Upper lobe of left lung (tissue), 6 donors: ENCODE results near the gene EXTL2. TPM values are rescaled to one million over a fixed set of nuclear protein-coding genes. Genes with fewer than 3 reads are reported as not detected.

Source experiments
- ATAC-seq, 2 donors: fragments of 200-7000 bp; cut with Tn5 transposase; one replicate each; pipeline ENCODE4 v1.9.1; 2022; ENCODE audit warnings: mild to moderate bottlenecking in 2 of 2, moderate library complexity in 2 of 2; ENCODE audit not compliant: low FRiP score in 2 of 2
- DNase-seq, 2 donors: peaks; one replicate each; pipeline ENCODE4 v3.0.0-alpha.2; 2019 to 2020
- H3K27ac ChIP-seq, 4 donors: fragments of 200-600 bp; sonication (generic); one replicate each; pipeline ENCODE4 v1.5.1; 2016 to 2019
- H3K27me3 ChIP-seq, 4 donors: fragments of 200-600 bp; sonication (generic); one replicate each; pipeline ENCODE4 v1.5.1; 2017 to 2019
- H3K36me3 ChIP-seq, 4 donors: fragments of 200-600 bp; sonication (generic); one replicate each; pipeline ENCODE4 v1.5.1; 2016 to 2019
- H3K4me1 ChIP-seq, 4 donors: fragments of 200-600 bp; sonication (generic); one replicate each; pipeline ENCODE4 v1.5.1; 2018 to 2019
- H3K4me3 ChIP-seq, 4 donors: fragments of 200-600 bp; sonication (generic); one replicate each; pipeline ENCODE4 v1.5.1; 2017 to 2019; ENCODE audit warnings: mild to moderate bottlenecking in 2 of 4, moderate library complexity in 1 of 4
- H3K9me3 ChIP-seq, 4 donors: fragments of 200-600 bp; sonication (generic); one replicate each; pipeline ENCODE4 v1.5.1; 2018 to 2019
- CTCF ChIP-seq, 6 experiments: fragments of 450-650 bp in 4 of 6; fragments of 200-600 bp in 2 of 6; sonication (generic) in 2 of 6; IDR thresholded peaks; one replicate each; pipeline ENCODE4 v1.5.1; 2016 to 2019; ENCODE audit warnings: antibody characterized with exemption in 6 of 6
- EP300 ChIP-seq, 4 donors: sonication (generic); formaldehyde crosslinking; IDR thresholded peaks; one replicate each; pipeline ENCODE4 v1.5.1; 2017; ENCODE audit warnings: antibody characterized with exemption in 4 of 4, control low read depth in 2 of 4
- POLR2A ChIP-seq, 4 donors: fragments of 450-650 bp; IDR thresholded peaks; one replicate each; pipeline ENCODE4 v1.5.1; 2016 to 2017; ENCODE audit warnings: antibody characterized with exemption in 4 of 4, mild to moderate bottlenecking in 2 of 4
- POLR2AphosphoS5 ChIP-seq, 2 donors: sonication (generic); formaldehyde crosslinking; IDR thresholded peaks; one replicate each; pipeline ENCODE4 v1.5.1; 2017; ENCODE audit warnings: antibody characterized with exemption in 2 of 2
- WGBS, 2 donors: methylation state at CpG; one replicate each; pipeline ENCODE4 v1.1.5; 2017 to 2018; 5-methylcytosine and 5-hydroxymethylcytosine counted together
- total RNA-seq, 6 donors: library from RNA; depleted of rRNA in 4 of 6; stranded (reverse); fragments of >200 nt in 4 of 6; gene quantifications; one replicate each; pipeline versions ENCODE4 v1.1.0 to v1.2.1, GENCODE V29; 2016 to 2021
- donor health status: DM: no; HTN: no; CAD: no; lungs with moderate emphysema.
- donor health status: DM: no; HTN: yes; CAD: no; lungs with severe emphysema.

Gene EXTL2
- total RNA-seq, 6 donors from 2014 or later: 5.2 to 15.3 (median 8.1) TPM

GRCh38 chr1:100869996-100870395 is 24.6 kb downstream of the EXTL2 start:
- DNase-seq (no peak), ATAC-seq (no peak)
- WGBS, 2 donors: 81 to 84% methylated on average over 2 of the region's 2 CpGs
- TF ChIP-seq EP300 (IDR thresholded peaks at IDR 0.05): no peak
- TF ChIP-seq POLR2AphosphoS5 (IDR thresholded peaks at IDR 0.05): no peak
- TF ChIP-seq POLR2A (IDR thresholded peaks at IDR 0.05): no peak
- TF ChIP-seq CTCF (IDR thresholded peaks at IDR 0.05): no peak
- no peaks in the 10 kb centered on the region for H3K9me3 ChIP-seq
- no peak overlapping the region for H3K4me3 ChIP-seq
- no peaks in the 10 kb centered on the region for H3K36me3 ChIP-seq
- H3K27ac ChIP-seq: no peak overlapping the region
- H3K27me3 ChIP-seq: no peaks in the 10 kb centered on the region
- H3K4me1 ChIP-seq: no peaks in the 10 kb centered on the region

GRCh38 chr1:100868364-100868995 is 26.2 kb downstream of the EXTL2 start:
- Histone ChIP-seq H3K27ac (no peak overlapping the region), H3K4me1 (no peaks in the 10 kb centered on the region), H3K27me3 (no peaks in the 10 kb centered on the region), H3K36me3 (no peaks in the 10 kb centered on the region), H3K9me3 (no peaks in the 10 kb centered on the region), H3K4me3 (no peak overlapping the region)
- DNase-seq: no peak
- 18 to 19% methylated on average over 7 of the region's 7 CpGs for WGBS, 2 donors
- no peak for TF ChIP-seq EP300 (IDR thresholded peaks at IDR 0.05)
- TF ChIP-seq POLR2A (IDR thresholded peaks at IDR 0.05): no peak
- no peak for TF ChIP-seq POLR2AphosphoS5 (IDR thresholded peaks at IDR 0.05)
- peak; percentile 44 to 72 (median 58) for TF ChIP-seq CTCF (IDR thresholded peaks at IDR 0.05)
- peak in 1 of 2 donors; percentile 66 for ATAC-seq

- TF ChIP-seq EP300 (IDR thresholded peaks at IDR 0.05) (no peak), CTCF (IDR thresholded peaks at IDR 0.05) (no peak), POLR2A (IDR thresholded peaks at IDR 0.05) (no peak), POLR2AphosphoS5 (IDR thresholded peaks at IDR 0.05) (no peak)
- H3K36me3 ChIP-seq: no peaks in the 10 kb centered on the region
- no peaks in the 10 kb centered on the region for H3K9me3 ChIP-seq
- H3K27me3 ChIP-seq: no peaks in the 10 kb centered on the region
- no peak for ATAC-seq
- no peaks in the 10 kb centered on the region for H3K4me1 ChIP-seq
- no peak overlapping the region for H3K4me3 ChIP-seq
- 72% methylated on average over 2 of the region's 2 CpGs for WGBS, 2 donors
- DNase-seq: no peak
- no peak overlapping the region for H3K27ac ChIP-seq
Observed at GRCh38 chr1:100866901-100867206, 27.8 kb downstream of the EXTL2 start.

GRCh38 chr1:100866041-100866900 is 28.4 kb downstream of the EXTL2 start:
- ATAC-seq (peak in 1 of 2 donors; percentile 76), DNase-seq (no peak)
- no peaks in the 10 kb centered on the region for H3K9me3 ChIP-seq
- 17 to 34% methylated on average over 5 of the region's 5 CpGs for WGBS, 2 donors
- no peaks in the 10 kb centered on the region for H3K36me3 ChIP-seq
- no peaks in the 10 kb centered on the region for H3K27me3 ChIP-seq
- no peaks in the 10 kb centered on the region for H3K4me1 ChIP-seq
- no peak overlapping the region for H3K4me3 ChIP-seq
- TF ChIP-seq EP300 (IDR thresholded peaks at IDR 0.05) (no peak), POLR2A (IDR thresholded peaks at IDR 0.05) (no peak), CTCF (IDR thresholded peaks at IDR 0.05) (peak; percentile 40 to 77 (median 54)), POLR2AphosphoS5 (IDR thresholded peaks at IDR 0.05) (no peak)
- no peak overlapping the region for H3K27ac ChIP-seq
